ENCODE data around the gene INIP. TPM values are rescaled to one million over a fixed set of nuclear protein-coding genes. Genes with fewer than 3 reads are reported as not detected.

INIP gene
- total RNA-seq, 1 experiment from 2014 or later = 16.0 TPM

- no peaks in the 10 kb centered on the region for H3K9me3 Mint-ChIP-seq
- H3K27ac Mint-ChIP-seq = no peak overlapping the region
- H3K27me3 Mint-ChIP-seq (ENCODE audit: low read depth) = 0 out of 2 replicates have a peak, but pooled peaks cover 2% of the 10 kb centered on the region
- ChIA-PET POLR2A (interaction anchor here (0.7 to 0.8 kb wide), 2 partner anchors 337 to 353 kb away, joined by 3 to 4 read pairs; no protein-coding TSS in a partner anchor), CTCF (interaction anchor here (1.5 to 3.6 kb wide), 2 partner anchors 73 to 100 kb away, joined by 9 to 22 read pairs; no protein-coding TSS in a partner anchor)
- TF ChIP-seq JUN (CRISPR knock-in tag; IDR thresholded peaks at IDR 0.05) (no peak), ZNF138 (CRISPR knock-in tag; conservative IDR thresholded peaks at IDR 0.05) (no peak), E2F5 (CRISPR knock-in tag; IDR thresholded peaks at IDR 0.05) (no peak), CREM (CRISPR knock-in tag; IDR thresholded peaks at IDR 0.05) (no peak), PRDM15 (CRISPR knock-in tag; IDR thresholded peaks at IDR 0.05) (no peak), ZBTB43 (CRISPR knock-in tag; IDR thresholded peaks at IDR 0.05) (no peak), ZNF512 (CRISPR knock-in tag; IDR thresholded peaks at IDR 0.05; ENCODE audit: borderline replicate concordance) (no peak), CREB1 (CRISPR knock-in tag; IDR thresholded peaks at IDR 0.05) (no peak), ESRRA (CRISPR knock-in tag; IDR thresholded peaks at IDR 0.05; ENCODE audit: borderline replicate concordance) (no peak), E2F4 (CRISPR knock-in tag; IDR thresholded peaks at IDR 0.05; ENCODE audit: borderline replicate concordance, low read depth) (no peak), FOXP4 (CRISPR knock-in tag; IDR thresholded peaks at IDR 0.05) (no peak)
- H3K4me1 Mint-ChIP-seq = peaks cover 3% of the 10 kb centered on the region; the same call in 1 of the 2 replicates
- DNase-seq (ENCODE audit: low spot score) = no peak
- H3K4me3 Mint-ChIP-seq = no peak overlapping the region
- no peaks in the 10 kb centered on the region for H3K36me3 Mint-ChIP-seq
- ATAC-seq = no peak
Measured at GRCh38 chr9:112720113-112720780, 2.3 kb upstream of the INIP start.

GRCh38 chr9:112719696-112720095 is 1.8 kb upstream of the INIP start:
- Mint-ChIP-seq H3K4me1 (peaks cover 3% of the 10 kb centered on the region; the same call in 1 of the 2 replicates), H3K36me3 (no peaks in the 10 kb centered on the region), H3K9me3 (no peaks in the 10 kb centered on the region), H3K4me3 (no peak overlapping the region), H3K27ac (no peak overlapping the region), H3K27me3 (ENCODE audit: low read depth) (0 out of 2 replicates have a peak, but pooled peaks cover 2% of the 10 kb centered on the region)
- TF ChIP-seq SOX15 (CRISPR knock-in tag; IDR thresholded peaks at IDR 0.05) = no peak
- no peak for TF ChIP-seq SP1 (CRISPR knock-in tag; conservative IDR thresholded peaks at IDR 0.05)
- no peak for TF ChIP-seq MYBL2 (CRISPR knock-in tag; IDR thresholded peaks at IDR 0.05)
- TF ChIP-seq ZNF219 (CRISPR knock-in tag; IDR thresholded peaks at IDR 0.05; ENCODE audit: borderline replicate concordance) = no peak
- no peak for TF ChIP-seq ZBTB43 (CRISPR knock-in tag; IDR thresholded peaks at IDR 0.05)
- TF ChIP-seq NR3C1 (CRISPR knock-in tag; conservative IDR thresholded peaks at IDR 0.05; ENCODE audit: low read depth) = no peak
- TF ChIP-seq ZBTB21 (CRISPR knock-in tag; IDR thresholded peaks at IDR 0.05; ENCODE audit: borderline replicate concordance) = no peak
- no peak for TF ChIP-seq NR1H2 (CRISPR knock-in tag; IDR thresholded peaks at IDR 0.05)
- no peak for TF ChIP-seq ESRRA (CRISPR knock-in tag; IDR thresholded peaks at IDR 0.05; ENCODE audit: borderline replicate concordance)
- TF ChIP-seq MXD4 (CRISPR knock-in tag; IDR thresholded peaks at IDR 0.05; ENCODE audit: borderline replicate concordance) = no peak
- ChIA-PET CTCF (interaction anchor here (0.8 to 3.6 kb wide), 3 partner anchors 100 to 645 kb away, joined by 3 to 22 read pairs (median 3); no protein-coding TSS in a partner anchor), POLR2A (no interaction called here)
- DNase-seq (ENCODE audit: low spot score) (no peak), ATAC-seq (no peak)
